PC-9 (cell line): ENCODE measurements around the gene POLA1. TPM values are rescaled to one million over a fixed set of nuclear protein-coding genes. Genes with fewer than 3 reads are reported as not detected.

Experiments used
- BruUV-seq: library from RNA; stranded (reverse); fragments of 400-500 nt; replicated peaks from 2 replicates; lab custom pipeline; 2021; lab: Mats Ljungman, UMichigan
- CTCF ChIA-PET: fragments of 300-600 bp; sonication (Branson Sonifier 250); formaldehyde crosslinking; loops from one replicate; lab custom pipeline; 2022; ENCODE audit warnings: antibody characterized with exemption; lab: Charles Lee
- POLR2A ChIA-PET: fragments of 300-600 bp; sonication (Branson Sonifier 250); formaldehyde crosslinking; loops from one replicate; lab custom pipeline; 2022; ENCODE audit warnings: antibody characterized with exemption; ENCODE audit not compliant: unreplicated experiment; lab: Charles Lee
- DNase-seq, 2 experiments: peaks; one replicate each; pipeline versions ENCODE4 v3.0.0 to v3.0.0-alpha.2; 2015 to 2022; ENCODE audit warnings: mixed read lengths in 1 of 2
- H2AFZ ChIP-seq: fragments of 200-600 bp; sonication (generic); 2 replicates; pipeline ENCODE4 v1.8.1; 2017; ENCODE audit warnings: antibody characterized with exemption
- H3F3A ChIP-seq: fragments of 200-600 bp; sonication (generic); 2 replicates; pipeline ENCODE4 v1.8.1; 2017; ENCODE audit warnings: antibody characterized with exemption, mild to moderate bottlenecking, low read depth; ENCODE audit not compliant: insufficient read depth
- H3K27ac ChIP-seq: fragments of 200-600 bp; sonication (generic); 2 replicates; pipeline ENCODE4 v1.6.1; 2016; ENCODE audit warnings: mixed run types
- H3K27me3 ChIP-seq: fragments of 200-600 bp; sonication (generic); 2 replicates; pipeline ENCODE4 v1.6.1; 2016; ENCODE audit warnings: low read depth, mixed run types; ENCODE audit not compliant: insufficient read depth
- H3K36me3 ChIP-seq: fragments of 200-600 bp; sonication (generic); 2 replicates; pipeline ENCODE4 v1.6.1; 2016; ENCODE audit warnings: low read depth, mixed run types
- H3K4me1 ChIP-seq: fragments of 200-600 bp; sonication (generic); replicated peaks from 2 replicates; pipeline ENCODE4 v1.6.1; 2016; ENCODE audit warnings: mixed run types; ENCODE audit not compliant: insufficient read depth
- H3K4me2 ChIP-seq: fragments of 200-600 bp; sonication (generic); 2 replicates; pipeline ENCODE4 v1.6.1; 2017; ENCODE audit warnings: mixed run types
- H3K4me3 ChIP-seq: fragments of 200-600 bp; sonication (generic); 2 replicates; pipeline ENCODE4 v1.6.1; 2016; ENCODE audit warnings: mixed run types
- H3K79me2 ChIP-seq: fragments of 200-600 bp; sonication (generic); 2 replicates; pipeline ENCODE4 v1.6.1; 2017; ENCODE audit warnings: low read depth, mixed run types
- H3K9me2 ChIP-seq: fragments of 200-600 bp; sonication (generic); 2 replicates; pipeline ENCODE4 v1.8.1; 2017; ENCODE audit warnings: mild to moderate bottlenecking; ENCODE audit not compliant: insufficient read depth
- H3K9me3 ChIP-seq: fragments of 200-600 bp; sonication (generic); 2 replicates; pipeline ENCODE4 v1.8.1; 2016; ENCODE audit warnings: low read depth; ENCODE audit not compliant: insufficient read depth
- H4K20me1 ChIP-seq: fragments of 200-600 bp; sonication (generic); 2 replicates; pipeline ENCODE4 v1.8.1; 2017; ENCODE audit not compliant: insufficient read depth
- CTCF ChIP-seq: fragments of 200-600 bp; sonication (generic); conservative IDR thresholded peaks from 2 replicates; pipeline ENCODE4 v1.6.1; 2017; ENCODE audit warnings: mixed run types, antibody characterized with exemption, mild to moderate bottlenecking, moderate library complexity
- EZH2 ChIP-seq: fragments of 200-600 bp; sonication (generic); IDR thresholded peaks from 2 replicates; pipeline ENCODE4 v1.8.0; 2017; ENCODE audit warnings: antibody characterized with exemption, low read depth
- intact Hi-C: fragments of 100-400 bp; cut with micrococcal nuclease; formaldehyde crosslinking; loops from one replicate; pipeline ENCODE4 v1.10.0; 2022; ENCODE audit not compliant: unreplicated experiment
- total RNA-seq: library from RNA; stranded (reverse); gene quantifications from 2 replicates; pipeline ENCODE4 v1.2.3, GENCODE V29; 2021

The POLA1 gene
- total RNA-seq, 1 experiment from 2014 or later = 24.6 TPM

DNA sequence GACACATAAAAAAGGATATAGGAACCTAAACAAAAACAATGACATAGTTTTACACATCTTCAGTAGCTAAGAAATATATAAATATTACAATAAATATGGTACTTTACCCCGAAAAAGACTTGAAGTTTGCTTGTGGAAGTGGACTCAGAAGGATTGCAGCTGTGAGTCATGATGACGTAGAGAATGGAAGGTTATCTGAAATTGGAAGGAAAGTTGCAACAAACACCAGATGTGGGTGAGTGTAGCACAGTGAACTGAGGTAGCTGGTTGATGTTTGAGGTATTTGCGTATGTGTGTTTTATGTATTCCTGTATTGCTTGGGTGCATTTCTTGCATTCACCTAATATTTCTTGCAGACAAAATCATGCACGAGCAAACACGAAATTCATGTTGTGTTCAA, 209.1 kb downstream of the POLA1 start:
- no peaks in the 10 kb centered on the region for H4K20me1 ChIP-seq
- intact Hi-C loops = no loop called here
- H3K4me3 ChIP-seq = no peak overlapping the region
- H3K27ac ChIP-seq = no peak overlapping the region
- BruUV-seq = no TSS peak
- no peaks in the 10 kb centered on the region for H3K9me3 ChIP-seq
- TF ChIP-seq EZH2 (no peak), CTCF (no peak)
- H3K79me2 ChIP-seq = no peaks in the 10 kb centered on the region
- H2AFZ ChIP-seq = no peak overlapping the region
- H3F3A ChIP-seq = no peaks in the 10 kb centered on the region
- no peaks in the 10 kb centered on the region for H3K9me2 ChIP-seq
- H3K4me1 ChIP-seq = no peaks in the 10 kb centered on the region
- no peaks in the 10 kb centered on the region for H3K36me3 ChIP-seq
- POLR2A ChIA-PET = no interaction called here
- H3K27me3 ChIP-seq = no peaks in the 10 kb centered on the region
- no peak overlapping the region for H3K4me2 ChIP-seq
- DNase-seq = no peak
- CTCF ChIA-PET = no interaction called here

DNA sequence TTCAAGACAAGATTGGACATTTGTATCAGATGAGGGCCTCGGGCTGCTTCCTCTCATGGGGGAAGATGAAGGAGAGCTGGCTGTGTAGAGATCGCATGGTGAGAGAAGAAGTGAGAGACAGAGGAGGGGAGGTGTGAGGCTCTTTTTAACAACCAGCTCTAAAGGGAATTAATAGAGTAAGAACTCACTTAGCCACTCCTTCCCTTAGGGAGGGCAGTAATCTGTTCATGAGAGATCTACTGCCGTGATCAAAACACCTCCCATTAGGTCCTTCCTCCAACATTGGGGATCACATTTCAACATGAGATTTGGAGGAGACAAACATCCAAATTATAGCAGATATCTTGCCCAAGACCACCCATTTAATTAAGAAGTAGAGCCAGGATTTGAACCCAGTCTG, 225.0 kb downstream of the POLA1 start:
- Histone ChIP-seq H3K4me1 (no peaks in the 10 kb centered on the region), H3K27me3 (no peaks in the 10 kb centered on the region), H3F3A (no peaks in the 10 kb centered on the region), H3K9me2 (no peaks in the 10 kb centered on the region), H3K4me3 (no peak overlapping the region), H2AFZ (no peak overlapping the region), H3K9me3 (no peaks in the 10 kb centered on the region), H3K36me3 (no peaks in the 10 kb centered on the region), H3K27ac (no peak overlapping the region), H3K4me2 (no peak overlapping the region), H4K20me1 (no peaks in the 10 kb centered on the region), H3K79me2 (no peaks in the 10 kb centered on the region)
- POLR2A ChIA-PET = interaction anchor here (0.6 kb wide), 1 partner anchor 13 kb away, joined by 7 read pairs; no protein-coding TSS in a partner anchor
- BruUV-seq = no TSS peak
- intact Hi-C loops = no loop called here
- no peak for TF ChIP-seq CTCF
- no peak for TF ChIP-seq EZH2
- CTCF ChIA-PET = no interaction called here
- no peak for DNase-seq

DNA sequence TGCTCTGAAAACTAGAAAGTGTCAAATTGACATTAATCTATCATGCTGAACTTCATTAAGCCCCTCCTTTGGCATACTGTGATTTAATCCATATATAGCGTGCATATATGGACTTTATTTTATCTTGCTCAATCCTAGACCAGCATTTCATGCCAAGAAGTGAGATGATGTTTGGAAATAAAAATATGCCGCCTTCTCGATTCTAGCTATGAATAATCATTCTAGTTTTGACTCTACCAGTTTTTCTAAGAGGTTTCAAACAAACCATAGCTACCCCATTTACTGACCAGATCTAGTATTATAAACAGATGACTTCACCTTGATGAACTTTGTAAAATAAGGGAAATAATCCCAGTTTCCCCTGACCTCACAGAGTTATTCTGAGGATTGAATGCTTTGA, 227.1 kb downstream of the POLA1 start:
- TF ChIP-seq CTCF = no peak
- no peak for TF ChIP-seq EZH2
- DNase-seq = no peak
- POLR2A ChIA-PET = interaction anchor here (0.6 kb wide), 1 partner anchor 28 kb away, joined by 3 read pairs; no protein-coding TSS in a partner anchor

More for the DNA sequence above, 227.1 kb downstream of the POLA1 start:
- CTCF ChIA-PET = no interaction called here
- Histone ChIP-seq H4K20me1 (no peaks in the 10 kb centered on the region), H3K36me3 (no peaks in the 10 kb centered on the region), H3K27ac (no peak overlapping the region), H3K9me2 (no peaks in the 10 kb centered on the region), H3K79me2 (no peaks in the 10 kb centered on the region), H3K9me3 (no peaks in the 10 kb centered on the region), H2AFZ (no peak overlapping the region), H3K27me3 (no peaks in the 10 kb centered on the region), H3F3A (no peaks in the 10 kb centered on the region), H3K4me2 (no peak overlapping the region), H3K4me3 (no peak overlapping the region), H3K4me1 (no peaks in the 10 kb centered on the region)
- intact Hi-C loops = no loop called here
- no TSS peak for BruUV-seq
